ENCODE results near the gene PSMD11.

PSMD11 gene

GRCh38 chr17:32512328-32512727, 68.0 kb downstream of the PSMD11 start:
- peaks cover 11% of the 10 kb centered on the region for H3K27me3 ChIP-seq (ENCODE audit: insufficient read depth, low read length, poor library complexity)
- TF ChIP-seq EZH2 (IDR thresholded peaks at IDR 0.05; ENCODE audit: borderline replicate concordance, low read depth, low read length, severe bottlenecking) (no peak), CTCF (IDR thresholded peaks at IDR 0.05; ENCODE audit: borderline replicate concordance, extremely low read depth, low read length, poor library complexity, severe bottlenecking) (no peak)
- no peak overlapping the region for H3K4me3 ChIP-seq (ENCODE audit: low read depth in 1 of 2, low read length in 2 of 2)
- H3K9ac ChIP-seq (ENCODE audit: low read depth, low read length) = no peak overlapping the region
- no peak for ATAC-seq (ENCODE audit: insufficient read depth, low read depth)
- H4K20me1 ChIP-seq (ENCODE audit: insufficient read depth, low read length) = no peaks in the 10 kb centered on the region
- H3K9me3 ChIP-seq (ENCODE audit: insufficient read depth, low read length, severe bottlenecking) = no peaks in the 10 kb centered on the region
- H3K36me3 ChIP-seq (ENCODE audit: insufficient read depth, low read length) = no peaks in the 10 kb centered on the region
- H3K27ac ChIP-seq (ENCODE audit: low read length) = no peak overlapping the region
- H3K4me2 ChIP-seq (ENCODE audit: insufficient read depth, low read length) = no peak overlapping the region
- no peak overlapping the region for H2AFZ ChIP-seq (ENCODE audit: low read depth, low read length)
- no peaks in the 10 kb centered on the region for H3K79me2 ChIP-seq (ENCODE audit: insufficient read depth, low read length)
- no peak for DNase-seq
- no peaks in the 10 kb centered on the region for H3K4me1 ChIP-seq (ENCODE audit: insufficient read depth, low read length)

- no peak overlapping the region for H3K9ac ChIP-seq (ENCODE audit: low read depth, low read length)
- no peak for ATAC-seq (ENCODE audit: insufficient read depth, low read depth)
- H3K36me3 ChIP-seq (ENCODE audit: insufficient read depth, low read length) = no peaks in the 10 kb centered on the region
- H2AFZ ChIP-seq (ENCODE audit: low read depth, low read length) = no peak overlapping the region
- DNase-seq = no peak
- H3K27ac ChIP-seq (ENCODE audit: low read length) = no peak overlapping the region
- no peaks in the 10 kb centered on the region for H4K20me1 ChIP-seq (ENCODE audit: insufficient read depth, low read length)
- no peaks in the 10 kb centered on the region for H3K9me3 ChIP-seq (ENCODE audit: insufficient read depth, low read length, severe bottlenecking)
- H3K27me3 ChIP-seq (ENCODE audit: insufficient read depth, low read length, poor library complexity) = peaks cover 11% of the 10 kb centered on the region
- H3K79me2 ChIP-seq (ENCODE audit: insufficient read depth, low read length) = no peaks in the 10 kb centered on the region
- H3K4me3 ChIP-seq (ENCODE audit: low read depth in 1 of 2, low read length in 2 of 2) = no peak overlapping the region
- H3K4me2 ChIP-seq (ENCODE audit: insufficient read depth, low read length) = no peak overlapping the region
- H3K4me1 ChIP-seq (ENCODE audit: insufficient read depth, low read length) = no peaks in the 10 kb centered on the region
- no peak for TF ChIP-seq EZH2 (IDR thresholded peaks at IDR 0.05; ENCODE audit: borderline replicate concordance, low read depth, low read length, severe bottlenecking)
- TF ChIP-seq CTCF (IDR thresholded peaks at IDR 0.05; ENCODE audit: borderline replicate concordance, extremely low read depth, low read length, poor library complexity, severe bottlenecking) = no peak
These were observed 69.3 kb downstream of the PSMD11 start for GRCh38 chr17:32513579-32513978.

GRCh38 chr17:32514606-32515005, 70.3 kb downstream of the PSMD11 start:
- Histone ChIP-seq H3K79me2 (ENCODE audit: insufficient read depth, low read length) (no peaks in the 10 kb centered on the region), H3K36me3 (ENCODE audit: insufficient read depth, low read length) (no peaks in the 10 kb centered on the region), H4K20me1 (ENCODE audit: insufficient read depth, low read length) (no peaks in the 10 kb centered on the region), H3K4me2 (ENCODE audit: insufficient read depth, low read length) (no peak overlapping the region), H3K4me3 (ENCODE audit: low read depth in 1 of 2, low read length in 2 of 2) (no peak overlapping the region), H2AFZ (ENCODE audit: low read depth, low read length) (no peak overlapping the region), H3K9me3 (ENCODE audit: insufficient read depth, low read length, severe bottlenecking) (no peaks in the 10 kb centered on the region), H3K27me3 (ENCODE audit: insufficient read depth, low read length, poor library complexity) (peaks cover 16% of the 10 kb centered on the region), H3K9ac (ENCODE audit: low read depth, low read length) (no peak overlapping the region), H3K27ac (ENCODE audit: low read length) (no peak overlapping the region), H3K4me1 (ENCODE audit: insufficient read depth, low read length) (peaks cover 7% of the 10 kb centered on the region)
- ATAC-seq (ENCODE audit: insufficient read depth, low read depth) = no peak
- TF ChIP-seq EZH2 (IDR thresholded peaks at IDR 0.05; ENCODE audit: borderline replicate concordance, low read depth, low read length, severe bottlenecking) = no peak
- TF ChIP-seq CTCF (IDR thresholded peaks at IDR 0.05; ENCODE audit: borderline replicate concordance, extremely low read depth, low read length, poor library complexity, severe bottlenecking) = no peak
- no peak for DNase-seq
